Gastroesophageal sphincter (tissue), 4 donors: ENCODE measurements around the gene SLC38A1. TPM values are rescaled to one million over a fixed set of nuclear protein-coding genes. Genes with fewer than 3 reads are reported as not detected.

Source experiments
- ATAC-seq: fragments of 150-250 bp; one replicate; pipeline ENCODE4 v1.9.1; 2016; ENCODE audit warnings: mild to moderate bottlenecking, moderate library complexity
- H3K27ac ChIP-seq, 4 donors: fragments of 200-600 bp; sonication (generic) in 3 of 4; 1 replicate in 3 of 4; 2 replicates in 1 of 4; pipeline ENCODE4 v1.5.1; 2016 to 2019
- H3K27me3 ChIP-seq: fragments of 200-600 bp; sonication (generic); one replicate; pipeline ENCODE4 v1.5.1; 2019
- H3K36me3 ChIP-seq, 2 donors: fragments of 200-600 bp; sonication (generic); one replicate each; pipeline ENCODE4 v1.5.1; 2019; ENCODE audit warnings: control low read depth in 1 of 2
- H3K4me1 ChIP-seq, 3 donors: fragments of 200-600 bp; sonication (generic); 1 replicate in 2 of 3; 2 replicates in 1 of 3; pipeline ENCODE4 v1.5.1; 2016 to 2019; ENCODE audit warnings: control low read depth in 2 of 3
- H3K4me3 ChIP-seq, 2 donors: fragments of 200-600 bp; sonication (generic); one replicate each; pipeline ENCODE4 v1.5.1; 2019; ENCODE audit warnings: mild to moderate bottlenecking in 1 of 2, moderate library complexity in 1 of 2
- H3K9me3 ChIP-seq, 3 donors: fragments of 200-600 bp; sonication (generic); one replicate each; pipeline ENCODE4 v1.5.1; 2017 to 2019; ENCODE audit warnings: control low read depth in 2 of 3
- EP300 ChIP-seq: sonication (generic); formaldehyde crosslinking; IDR thresholded peaks from one replicate; pipeline ENCODE4 v1.6.1; 2017; ENCODE audit warnings: antibody characterized with exemption, mild to moderate bottlenecking
- POLR2A ChIP-seq, 2 donors: fragments of 450-650 bp; IDR thresholded peaks; one replicate each; pipeline ENCODE4 v1.6.1; 2017; ENCODE audit warnings: antibody characterized with exemption in 2 of 2, mild to moderate bottlenecking in 2 of 2, moderate library complexity in 1 of 2
- POLR2AphosphoS5 ChIP-seq: sonication (generic); formaldehyde crosslinking; IDR thresholded peaks from one replicate; pipeline ENCODE4 v1.6.1; 2017; ENCODE audit warnings: antibody characterized with exemption
- WGBS, 2 donors: methylation state at CpG; one replicate each; pipeline ENCODE4 v1.1.5; 2018; ENCODE audit warnings: low coverage in 1 of 2; 5-methylcytosine and 5-hydroxymethylcytosine counted together
- total RNA-seq, 4 donors: library from RNA; depleted of rRNA; stranded (reverse); fragments of >200 nt; gene quantifications; one replicate each; pipeline ENCODE4 v1.1.0, GENCODE V29; 2016
- TF ChIP-seq, protein P1 (sequence below), 4 experiments: fragments of 200-600 bp in 2 of 4; fragments of 450-650 bp in 2 of 4; sonication (generic) in 1 of 4; IDR thresholded peaks; one replicate each; pipeline ENCODE4 v1.5.1; 2017 to 2019; ENCODE audit warnings: antibody characterized with exemption in 4 of 4, mild to moderate bottlenecking in 2 of 4, moderate library complexity in 2 of 4

SLC38A1 gene
- total RNA-seq, 4 donors from 2014 or later: 175 to 273 (median 195) TPM

GRCh38 chr12:46150735-46151134 is 118.1 kb downstream of the SLC38A1 start:
- Histone ChIP-seq H3K27ac (no peak overlapping the region), H3K27me3 (no peaks in the 10 kb centered on the region), H3K4me3 (no peak overlapping the region), H3K4me1 (peaks cover 0 to 47% (median 0%) of the 10 kb centered on the region in 3 donors), H3K36me3 (no peaks in the 10 kb centered on the region), H3K9me3 (no peaks in the 10 kb centered on the region)
- TF ChIP-seq POLR2A (IDR thresholded peaks at IDR 0.05) (no peak), EP300 (no peak), POLR2AphosphoS5 (no peak)
- TF ChIP-seq, protein P1, sequence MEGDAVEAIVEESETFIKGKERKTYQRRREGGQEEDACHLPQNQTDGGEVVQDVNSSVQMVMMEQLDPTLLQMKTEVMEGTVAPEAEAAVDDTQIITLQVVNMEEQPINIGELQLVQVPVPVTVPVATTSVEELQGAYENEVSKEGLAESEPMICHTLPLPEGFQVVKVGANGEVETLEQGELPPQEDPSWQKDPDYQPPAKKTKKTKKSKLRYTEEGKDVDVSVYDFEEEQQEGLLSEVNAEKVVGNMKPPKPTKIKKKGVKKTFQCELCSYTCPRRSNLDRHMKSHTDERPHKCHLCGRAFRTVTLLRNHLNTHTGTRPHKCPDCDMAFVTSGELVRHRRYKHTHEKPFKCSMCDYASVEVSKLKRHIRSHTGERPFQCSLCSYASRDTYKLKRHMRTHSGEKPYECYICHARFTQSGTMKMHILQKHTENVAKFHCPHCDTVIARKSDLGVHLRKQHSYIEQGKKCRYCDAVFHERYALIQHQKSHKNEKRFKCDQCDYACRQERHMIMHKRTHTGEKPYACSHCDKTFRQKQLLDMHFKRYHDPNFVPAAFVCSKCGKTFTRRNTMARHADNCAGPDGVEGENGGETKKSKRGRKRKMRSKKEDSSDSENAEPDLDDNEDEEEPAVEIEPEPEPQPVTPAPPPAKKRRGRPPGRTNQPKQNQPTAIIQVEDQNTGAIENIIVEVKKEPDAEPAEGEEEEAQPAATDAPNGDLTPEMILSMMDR (IDR thresholded peaks at IDR 0.05): no peak
- 58% methylated on average over 3 of the region's 3 CpGs; no CpG with 5 or more reads in 1 of the 2 donors for WGBS, 2 donors
- no peak for ATAC-seq

- Histone ChIP-seq H3K4me3 (no peak overlapping the region), H3K4me1 (peaks cover 0 to 44% (median 0%) of the 10 kb centered on the region in 3 donors), H3K27me3 (no peaks in the 10 kb centered on the region), H3K27ac (no peak overlapping the region), H3K9me3 (no peaks in the 10 kb centered on the region), H3K36me3 (no peaks in the 10 kb centered on the region)
- TF ChIP-seq, protein P1 (IDR thresholded peaks at IDR 0.05): no peak
- no peak for TF ChIP-seq POLR2AphosphoS5
- TF ChIP-seq EP300: no peak
- TF ChIP-seq POLR2A (IDR thresholded peaks at IDR 0.05): no peak
- 89 to 100% methylated on average over 1 of the region's 1 CpG for WGBS, 2 donors
- ATAC-seq: no peak
These were observed 118.9 kb downstream of the SLC38A1 start for GRCh38 chr12:46149905-46150304.

GRCh38 chr12:46149079-46149464 is 119.8 kb downstream of the SLC38A1 start:
- Histone ChIP-seq H3K4me1 (peaks cover 0 to 35% (median 0%) of the 10 kb centered on the region in 3 donors), H3K9me3 (no peaks in the 10 kb centered on the region), H3K27me3 (no peaks in the 10 kb centered on the region), H3K36me3 (no peaks in the 10 kb centered on the region), H3K27ac (no peak overlapping the region), H3K4me3 (no peak overlapping the region)
- TF ChIP-seq, protein P1 (IDR thresholded peaks at IDR 0.05): no peak
- no peak for ATAC-seq
- 95 to 96% methylated on average over 2 of the region's 2 CpGs for WGBS, 2 donors

DNA sequence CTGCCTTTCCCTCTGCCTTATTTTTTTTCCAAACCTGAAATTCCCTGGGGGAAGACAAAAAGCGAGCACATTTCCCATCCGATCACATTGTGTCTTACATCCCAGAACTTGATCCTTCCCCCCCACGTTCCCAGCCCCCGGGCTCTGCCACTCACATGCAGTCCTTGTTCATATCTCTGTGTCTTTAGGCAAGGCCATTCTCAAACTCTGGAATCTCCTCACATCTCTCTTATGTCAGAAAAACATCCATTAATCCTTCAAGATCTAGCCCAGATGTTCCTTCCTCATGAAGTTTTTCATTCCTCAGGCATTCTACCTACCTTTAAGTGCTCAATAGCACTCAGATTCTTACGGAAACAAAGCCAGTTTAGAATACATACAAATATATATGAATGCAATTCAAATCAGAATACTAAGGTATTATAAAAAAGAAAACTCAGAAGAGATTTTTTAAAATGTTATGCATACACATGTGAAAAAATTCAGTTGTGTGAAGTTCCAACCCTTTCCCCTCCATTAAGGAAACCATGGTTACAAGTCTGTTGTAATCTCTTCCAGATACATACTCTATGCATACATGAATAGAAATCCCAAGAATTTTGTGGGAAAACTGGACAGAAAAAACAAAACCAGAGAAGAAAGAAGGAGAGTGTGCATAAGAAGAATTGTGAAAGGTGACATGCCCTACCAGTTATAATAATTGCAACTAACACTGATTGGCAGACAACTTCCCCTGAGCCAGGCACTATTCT is 120.3 kb downstream of the SLC38A1 start:
- H3K27ac ChIP-seq: no peak overlapping the region
- no peak for TF ChIP-seq EP300
- TF ChIP-seq POLR2A (IDR thresholded peaks at IDR 0.05): no peak
- no peak for TF ChIP-seq POLR2AphosphoS5
- TF ChIP-seq, protein P1 (IDR thresholded peaks at IDR 0.05): no peak
- H3K27me3 ChIP-seq: no peaks in the 10 kb centered on the region
- H3K9me3 ChIP-seq: no peaks in the 10 kb centered on the region
- H3K4me1 ChIP-seq: peaks cover 0 to 30% (median 0%) of the 10 kb centered on the region in 3 donors
- no peak overlapping the region for H3K4me3 ChIP-seq
- H3K36me3 ChIP-seq: no peaks in the 10 kb centered on the region
- no peak for ATAC-seq
- 82 to 87% methylated on average over 5 of the region's 5 CpGs for WGBS, 2 donors

DNA sequence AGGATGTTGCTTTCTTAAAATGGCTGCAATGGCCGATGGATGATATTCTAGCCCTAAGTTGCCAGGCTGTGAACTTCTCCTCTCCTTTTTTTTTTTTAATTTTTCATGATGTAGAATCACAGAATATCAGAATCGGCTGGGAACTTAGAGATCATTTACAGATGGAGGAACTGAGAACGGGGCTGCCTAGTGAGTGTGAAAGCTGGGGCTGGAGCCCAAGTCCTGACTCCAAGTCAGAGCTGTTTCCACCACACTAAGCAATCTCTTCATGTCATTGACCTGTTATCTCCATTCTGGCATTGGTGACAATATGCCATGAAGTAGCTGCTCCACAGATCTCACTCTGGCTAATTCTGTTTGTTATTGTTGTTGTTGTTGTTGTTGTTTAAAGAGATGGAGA is 121.7 kb downstream of the SLC38A1 start:
- no peak overlapping the region for H3K27ac ChIP-seq
- no peak overlapping the region for H3K4me3 ChIP-seq
- TF ChIP-seq, protein P1 (IDR thresholded peaks at IDR 0.05): no peak
- TF ChIP-seq POLR2A (IDR thresholded peaks at IDR 0.05) (no peak), POLR2AphosphoS5 (no peak), EP300 (no peak)
- H3K9me3 ChIP-seq: no peaks in the 10 kb centered on the region
- WGBS, 2 donors: 77 to 100% methylated on average over 1 to 3 of the region's 3 CpGs
- no peak for ATAC-seq
- H3K27me3 ChIP-seq: no peaks in the 10 kb centered on the region
- H3K4me1 ChIP-seq: peaks cover 0 to 17% (median 0%) of the 10 kb centered on the region in 3 donors
- H3K36me3 ChIP-seq: no peaks in the 10 kb centered on the region
